NCI-H2029 treated with DMSO at 0.1 percent for 48 hours (cell line): ENCODE data around the gene FMNL2.

Experiments
- DNase-seq: peaks from one replicate; lab custom pipeline; 2025; lab: John Stamatoyannopoulos, UW

FMNL2 gene

DNA sequence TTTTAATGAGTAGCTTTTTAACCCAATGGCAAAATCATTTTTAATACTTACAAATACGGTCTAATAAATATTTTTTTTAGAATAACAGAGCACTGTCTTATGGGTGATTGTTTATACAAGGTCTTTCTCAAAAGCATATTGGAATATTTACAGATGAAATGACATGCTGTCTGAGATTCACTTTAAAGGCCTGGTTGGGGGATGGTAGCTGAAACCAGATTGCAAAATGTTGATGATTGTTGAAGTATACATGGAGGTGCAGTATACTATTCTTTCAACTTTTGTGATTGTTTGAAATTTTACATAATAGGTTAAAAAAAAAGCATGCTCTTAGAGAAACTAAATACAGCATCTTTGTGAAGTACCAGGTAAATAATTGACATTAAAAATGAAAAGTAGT lies 111.2 kb downstream of the FMNL2 start:
- no peak for DNase-seq

DNA sequence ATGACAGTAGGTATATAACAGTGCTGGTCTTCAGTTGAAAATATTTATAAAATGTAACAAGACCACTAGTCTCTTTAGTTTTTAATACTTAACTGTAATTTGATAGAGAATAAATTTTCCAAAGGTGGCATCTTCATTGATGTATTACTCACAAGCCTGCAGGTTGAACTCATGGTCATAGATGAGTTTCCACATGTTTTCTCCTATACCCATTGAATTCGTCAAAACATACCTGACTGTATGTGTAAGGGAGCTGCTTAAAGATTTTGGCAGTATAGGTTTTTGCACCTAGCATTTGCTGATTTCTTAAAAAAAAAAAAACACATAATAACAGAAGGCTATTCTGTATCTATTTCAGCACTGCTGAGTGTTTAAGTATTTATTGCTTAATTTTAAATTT lies 112.9 kb downstream of the FMNL2 start:
- no peak for DNase-seq

DNA sequence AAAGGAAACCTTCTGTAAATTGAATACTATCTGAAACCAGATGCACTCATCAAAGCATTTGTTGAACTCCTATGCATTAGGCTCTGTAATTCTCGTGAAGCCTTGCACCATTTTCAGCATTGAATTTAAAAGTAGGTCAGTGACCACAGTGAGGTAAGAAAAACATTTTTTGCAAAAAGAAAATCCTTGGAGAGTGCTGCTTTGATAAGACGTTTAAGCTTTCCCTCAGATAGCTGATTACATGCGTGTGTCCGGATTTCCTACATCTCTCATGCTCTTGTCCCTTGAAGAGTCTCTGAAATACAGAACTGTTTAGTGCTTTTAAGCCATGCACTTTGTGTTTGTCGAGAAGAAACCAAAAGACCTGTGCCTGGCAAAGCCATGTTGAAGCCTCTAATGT lies 113.6 kb downstream of the FMNL2 start:
- DNase-seq, result no peak

DNA sequence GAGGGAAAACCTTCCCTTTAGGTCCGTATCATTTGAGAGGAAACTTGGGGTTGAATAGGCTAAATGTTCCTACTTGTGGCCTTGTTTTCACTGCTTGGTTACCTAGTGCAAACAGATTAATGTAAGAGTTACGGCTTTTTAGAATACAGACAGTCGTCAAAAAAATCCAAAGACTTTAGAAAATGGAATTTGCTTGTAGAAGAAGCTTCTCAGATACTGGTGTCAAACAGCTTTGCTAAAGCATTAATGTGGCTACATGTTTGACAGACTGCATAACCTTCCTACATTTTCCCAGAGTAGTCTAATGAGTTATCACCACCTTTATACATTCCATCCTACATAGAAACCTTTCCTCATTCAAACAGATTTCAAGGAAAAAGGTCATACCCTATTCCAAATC lies 114.6 kb downstream of the FMNL2 start:
- DNase-seq, result no peak

DNA sequence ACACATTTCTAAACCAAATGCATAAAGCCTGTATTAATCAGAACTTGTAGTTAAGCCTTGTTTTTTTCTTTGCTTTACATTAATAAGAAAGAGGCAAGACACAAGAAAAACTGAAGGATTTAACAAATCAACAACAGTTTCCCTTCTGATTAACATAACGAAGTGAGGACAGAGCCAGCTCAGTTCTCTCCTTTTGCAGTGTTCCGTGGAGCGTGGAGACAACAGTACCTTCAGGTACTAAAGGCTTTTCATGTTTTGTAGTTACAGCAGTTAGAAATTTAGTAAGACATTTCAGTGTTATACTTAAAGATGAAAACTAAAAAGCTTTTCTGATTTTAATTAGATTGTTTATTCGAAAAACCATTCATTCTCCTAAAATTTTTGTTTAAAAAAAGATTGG lies 115.2 kb downstream of the FMNL2 start:
- DNase-seq, result no peak

DNA sequence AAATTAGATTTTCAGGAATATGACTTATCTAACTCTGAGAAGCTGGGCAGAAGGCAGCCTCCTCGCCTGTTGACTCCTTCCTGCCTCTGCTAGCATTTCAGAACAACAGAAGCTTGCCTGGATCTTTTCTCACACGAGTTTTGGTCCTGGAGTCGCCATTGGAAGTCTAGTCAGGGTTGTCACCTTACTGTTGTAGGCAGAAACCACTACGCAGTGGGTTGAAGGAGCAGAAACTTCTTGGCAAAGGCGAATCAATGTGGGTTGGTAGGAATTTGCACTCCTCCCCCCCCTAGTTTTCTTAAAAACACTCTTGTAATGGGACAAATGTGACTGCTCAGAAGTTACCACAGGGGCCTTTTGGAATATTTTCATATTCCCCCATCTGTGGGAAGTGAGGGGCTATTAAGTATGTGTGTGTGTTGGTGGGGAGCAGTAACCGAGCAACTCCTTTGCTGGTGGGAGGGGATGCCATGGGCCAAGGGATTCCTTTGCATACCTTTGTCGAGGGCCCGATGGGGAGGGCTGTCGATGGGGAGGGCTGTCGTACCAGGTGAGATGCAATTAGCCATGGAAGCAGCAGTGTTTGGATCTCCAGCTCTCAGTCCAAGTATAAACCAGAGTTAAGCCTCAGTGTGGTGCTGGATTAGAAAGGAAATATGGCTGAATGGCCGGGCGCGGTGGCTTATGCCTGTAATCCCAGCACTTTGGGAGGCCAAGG lies 117.4 kb downstream of the FMNL2 start:
- DNase-seq, result no peak

DNA sequence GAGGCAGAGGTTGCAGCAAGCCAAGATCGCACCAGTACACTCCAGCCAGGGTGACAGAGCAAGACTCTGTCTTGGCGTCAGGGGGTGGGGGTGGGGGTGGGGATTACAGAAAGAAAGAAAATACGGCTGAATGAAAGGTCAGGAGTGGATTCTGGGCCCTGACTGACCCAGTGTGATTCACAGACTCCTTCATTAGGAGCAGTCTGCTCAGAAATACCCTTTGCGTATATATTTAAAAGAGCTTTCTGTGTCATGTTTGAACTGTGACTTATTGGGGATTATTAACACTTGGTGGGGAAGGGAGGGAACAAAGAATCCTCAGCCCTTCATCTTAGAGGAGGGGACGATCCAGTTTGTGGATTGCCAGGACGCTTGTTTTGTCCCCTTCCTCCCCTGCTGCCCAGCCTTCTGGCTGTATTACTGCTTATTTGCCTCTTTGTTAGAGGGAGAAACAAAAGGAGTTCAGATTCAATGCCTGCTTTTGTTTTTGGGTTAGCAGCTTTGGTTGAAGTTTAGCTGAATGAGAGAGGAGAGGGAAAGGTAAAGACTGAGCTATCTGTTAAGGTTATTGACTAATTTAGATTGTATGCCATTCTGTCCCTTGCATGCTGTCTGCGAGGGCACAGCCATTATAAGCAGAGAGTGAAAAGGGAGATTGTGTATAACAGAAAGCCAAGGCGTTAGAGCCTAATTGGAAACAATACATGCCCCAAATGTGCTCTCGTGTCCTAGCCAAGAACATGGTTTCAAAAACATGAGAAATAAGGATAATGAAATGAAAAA lies 118.3 kb downstream of the FMNL2 start:
- DNase-seq, result no peak

DNA sequence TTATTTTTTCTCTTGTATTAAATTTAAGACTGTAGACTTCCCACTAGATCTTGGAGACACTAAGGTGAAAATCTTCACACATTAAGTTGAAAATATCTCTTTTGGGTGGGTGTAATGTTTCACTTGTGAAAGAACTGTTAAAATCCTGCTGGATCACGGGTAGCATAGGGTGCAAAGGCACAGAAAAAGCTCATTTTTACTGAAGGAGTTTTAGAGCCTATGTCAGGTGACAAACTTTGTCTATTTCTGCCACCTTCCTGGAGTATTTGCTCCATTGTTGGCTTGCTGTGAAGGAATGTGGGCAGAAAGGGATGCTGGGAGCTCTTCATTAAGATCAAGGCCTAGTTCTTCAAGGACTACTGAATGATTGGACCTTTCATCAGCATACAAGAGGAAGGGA lies 119.4 kb downstream of the FMNL2 start:
- DNase-seq, result no peak

DNA sequence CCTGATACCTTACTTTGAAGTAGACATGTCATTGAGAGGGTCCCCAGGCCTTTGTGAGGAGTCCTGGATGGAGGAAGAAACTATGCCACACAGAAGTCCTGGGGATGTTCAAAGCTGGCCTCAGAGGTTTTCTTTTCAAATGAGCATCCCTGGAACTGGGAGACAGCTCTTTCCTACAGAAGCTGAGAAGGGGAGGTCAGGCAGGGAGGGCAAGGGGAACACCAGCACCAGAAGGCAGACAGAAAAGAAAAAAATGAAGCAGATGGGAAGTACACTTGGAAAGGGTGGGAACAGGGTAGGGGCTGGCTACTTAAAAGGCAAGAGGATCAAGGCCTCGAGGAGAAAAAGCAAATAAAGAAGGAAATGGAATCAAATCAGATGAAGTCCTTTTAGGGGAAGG lies 120.0 kb downstream of the FMNL2 start:
- DNase-seq, result no peak

DNA sequence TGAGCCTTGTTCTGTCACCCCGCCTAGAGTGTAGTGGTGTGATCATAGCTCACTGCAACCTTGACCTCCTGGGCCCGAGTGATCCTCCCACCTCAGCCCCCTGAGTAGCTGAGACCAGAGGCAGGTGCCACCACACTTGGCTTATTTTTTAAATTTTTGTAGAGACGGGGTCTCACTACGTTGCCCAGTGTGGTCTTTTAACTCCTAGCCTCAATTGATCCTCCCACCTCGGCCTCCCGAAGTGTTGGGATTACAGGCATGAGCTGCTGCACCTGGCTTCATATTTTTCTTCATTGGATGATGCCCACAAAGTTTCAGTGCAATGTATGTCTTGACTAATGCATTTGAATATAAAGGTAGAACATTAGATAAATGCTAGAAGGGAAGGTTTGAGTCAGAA lies 120.8 kb downstream of the FMNL2 start:
- no peak for DNase-seq

DNA sequence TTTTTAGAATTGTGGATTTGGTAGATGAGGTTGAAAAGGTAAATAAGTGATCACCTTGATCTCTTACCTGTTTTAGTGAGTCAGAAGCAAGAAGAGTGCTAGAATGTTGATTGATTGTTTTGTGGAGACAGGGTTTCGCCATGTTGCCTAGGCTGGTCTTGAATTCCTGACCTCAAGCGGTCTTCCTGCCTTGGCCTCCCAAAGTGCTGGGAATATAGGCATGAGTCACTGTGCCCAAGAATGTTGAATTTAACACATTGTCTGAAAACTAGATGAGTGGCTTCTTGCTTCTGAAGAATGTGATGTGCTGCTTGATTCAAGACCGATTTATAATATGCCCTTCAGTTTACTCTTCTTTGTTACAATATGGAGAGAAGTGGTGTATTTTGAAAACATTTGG lies 121.3 kb downstream of the FMNL2 start:
- no peak for DNase-seq

DNA sequence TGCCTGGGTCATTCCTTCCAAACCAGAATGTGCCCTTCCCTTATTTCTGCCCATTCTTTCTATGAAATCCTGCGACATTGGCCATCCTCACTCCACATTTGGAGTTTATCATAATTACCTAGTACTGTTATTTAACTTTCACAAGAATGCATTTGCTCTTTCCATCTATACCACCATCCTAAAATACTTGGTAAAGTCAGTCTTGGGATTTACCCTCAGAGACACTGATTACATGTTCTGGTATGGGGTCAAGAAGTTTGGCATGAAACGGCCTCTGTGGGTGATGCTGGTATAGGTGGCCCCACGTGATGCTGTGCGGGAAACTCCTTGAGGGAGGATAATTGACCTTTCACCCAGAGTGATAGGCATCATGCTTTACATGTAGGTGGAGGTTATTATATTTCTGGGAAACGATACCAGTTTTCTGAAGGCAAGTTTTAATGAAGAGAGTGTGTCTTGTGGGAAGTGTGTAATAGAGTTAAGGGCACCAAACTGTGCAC lies 123.5 kb downstream of the FMNL2 start:
- DNase-seq, result no peak

DNA sequence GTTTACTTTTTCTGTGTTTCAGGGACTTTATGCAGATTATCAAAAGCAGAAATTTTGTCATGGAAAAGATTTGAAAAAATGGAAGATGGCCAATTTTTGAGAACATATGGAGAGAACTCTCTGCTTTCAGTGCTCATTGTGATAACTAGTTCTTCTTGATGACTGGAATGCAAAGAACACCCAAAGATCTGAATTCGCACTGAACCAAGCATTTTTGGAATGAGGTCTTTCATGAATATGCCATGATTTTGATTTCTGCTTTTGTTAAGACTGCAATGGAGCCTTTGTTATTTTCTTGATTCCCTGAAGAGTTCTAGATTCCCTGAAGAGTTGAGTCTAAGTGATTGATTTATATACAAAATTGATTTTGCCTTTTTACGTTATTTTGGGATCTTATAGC lies 124.1 kb downstream of the FMNL2 start:
- no peak for DNase-seq

DNA sequence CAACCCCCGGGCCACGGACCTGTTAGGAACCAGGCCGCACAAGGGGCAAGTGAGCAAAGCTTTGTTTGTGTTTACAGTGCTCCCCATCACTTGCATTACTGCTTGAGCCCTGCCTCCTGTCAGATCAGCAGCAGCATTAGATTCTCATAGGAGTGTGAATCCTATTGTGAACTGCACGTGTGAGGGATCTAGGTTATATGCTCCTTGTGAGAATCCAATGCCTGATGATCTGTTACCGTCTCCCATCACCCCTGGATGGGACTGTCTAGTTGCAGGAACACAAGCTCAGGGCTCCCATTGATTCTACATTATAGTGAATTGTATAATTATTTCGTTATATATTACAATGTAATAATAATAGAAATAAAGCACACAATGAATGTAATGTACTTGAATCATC lies 125.6 kb downstream of the FMNL2 start:
- no peak for DNase-seq

DNA sequence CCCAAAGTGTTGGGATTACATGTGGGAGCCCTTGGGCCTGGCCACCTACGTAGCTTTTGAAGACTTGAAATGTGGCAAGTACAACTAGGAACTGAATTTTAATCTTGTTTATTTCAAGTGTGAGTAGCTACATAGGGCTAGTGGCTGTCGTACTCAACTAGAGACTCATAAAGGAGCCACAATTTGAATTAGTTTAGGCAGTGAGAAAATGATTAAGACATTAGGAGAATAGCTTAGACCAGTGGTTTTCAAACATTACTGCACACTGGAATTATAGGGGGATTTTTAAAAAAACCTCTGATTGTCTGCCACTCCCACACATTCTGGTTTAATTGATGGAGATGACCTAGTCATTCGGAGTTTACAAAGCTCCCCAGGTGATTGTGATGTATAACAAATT lies 127.1 kb downstream of the FMNL2 start:
- DNase-seq, result no peak

DNA sequence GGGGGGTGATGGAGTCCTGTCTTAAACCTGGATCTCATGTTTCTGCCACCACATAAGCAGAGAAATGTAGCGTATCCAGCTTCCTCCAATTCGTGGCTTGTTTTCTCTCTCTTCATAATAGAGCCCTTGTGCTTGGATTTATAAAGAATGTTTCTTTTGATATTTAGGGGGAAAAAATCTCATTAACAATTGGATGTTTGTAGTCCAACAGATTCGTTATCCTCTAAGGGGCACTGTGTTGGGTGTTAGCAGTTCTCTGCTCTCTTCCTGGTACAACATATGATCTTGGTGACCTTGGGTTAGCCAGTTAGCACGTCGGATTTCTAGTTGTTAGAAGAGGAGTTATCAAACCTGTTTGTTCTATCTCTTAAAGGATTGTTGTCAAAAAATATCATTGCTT lies 127.8 kb downstream of the FMNL2 start:
- no peak for DNase-seq

DNA sequence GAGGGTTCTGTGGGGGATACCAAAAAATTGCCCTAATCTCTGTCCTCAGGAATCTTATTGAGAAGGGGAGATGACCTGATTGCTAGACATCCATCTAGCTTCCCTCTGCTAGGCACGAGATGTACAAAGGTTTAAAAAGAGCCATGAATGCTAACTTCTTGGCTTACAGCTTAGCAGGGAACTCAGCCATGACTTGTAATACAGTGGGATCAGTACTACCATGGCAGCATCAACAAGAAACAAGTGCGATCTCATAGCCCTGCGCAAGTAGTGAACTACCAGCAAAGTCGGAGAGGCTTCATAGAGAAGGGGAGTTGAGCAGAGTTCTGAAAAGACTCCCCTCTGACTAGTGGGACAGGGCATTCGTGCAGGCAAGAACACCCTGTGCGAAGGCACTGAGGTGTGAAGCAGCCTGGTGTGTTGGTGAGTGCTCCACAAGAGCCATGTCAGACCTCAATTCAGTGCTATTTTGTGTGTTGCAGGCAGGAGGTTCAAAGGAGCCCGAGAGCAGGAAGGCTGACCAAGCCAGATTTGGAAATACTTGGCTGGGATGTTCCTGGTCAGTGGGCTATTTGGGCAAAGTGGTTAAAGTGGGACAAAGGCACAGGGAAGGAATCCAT lies 130.0 kb downstream of the FMNL2 start:
- DNase-seq, result no peak

DNA sequence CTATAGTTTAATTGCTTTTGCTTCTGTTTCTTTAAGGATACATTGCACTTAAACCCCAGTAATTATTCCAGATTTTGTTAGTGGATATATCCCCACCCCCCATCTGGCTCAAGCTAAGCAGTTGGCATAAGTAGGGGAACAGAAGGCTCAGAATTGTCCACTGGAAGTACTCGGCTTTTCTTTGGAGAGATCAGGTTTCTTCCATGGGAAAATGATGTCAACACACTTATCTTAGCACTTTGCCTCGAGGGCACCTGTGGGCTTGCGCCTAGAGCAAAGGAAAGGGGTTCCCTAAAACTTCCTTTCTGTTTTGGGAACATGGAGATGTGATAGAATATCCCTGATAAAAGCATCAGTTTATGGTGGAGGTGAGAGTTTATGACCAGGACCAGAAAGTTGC lies 130.6 kb downstream of the FMNL2 start:
- DNase-seq, result peak; percentile 52

DNA sequence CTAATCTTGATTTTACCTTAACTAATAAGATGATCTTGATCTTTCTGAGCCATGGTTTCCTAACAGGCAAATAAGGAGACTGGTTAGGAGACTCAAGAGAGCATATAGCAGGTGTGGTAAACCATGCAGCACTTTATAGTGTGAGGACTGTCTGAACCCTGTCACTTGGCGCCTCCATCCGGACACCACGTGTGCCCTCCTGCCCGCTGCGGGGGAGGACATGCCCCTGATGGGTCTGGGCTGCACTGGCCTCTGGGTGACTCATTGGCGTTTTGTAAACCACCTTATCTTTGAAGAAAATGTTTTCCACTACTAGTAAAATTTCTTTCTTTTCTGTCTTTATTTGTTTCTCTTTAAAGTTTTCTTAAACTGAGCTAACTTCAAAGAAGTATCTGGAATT lies 131.1 kb downstream of the FMNL2 start:
- no peak for DNase-seq

DNA sequence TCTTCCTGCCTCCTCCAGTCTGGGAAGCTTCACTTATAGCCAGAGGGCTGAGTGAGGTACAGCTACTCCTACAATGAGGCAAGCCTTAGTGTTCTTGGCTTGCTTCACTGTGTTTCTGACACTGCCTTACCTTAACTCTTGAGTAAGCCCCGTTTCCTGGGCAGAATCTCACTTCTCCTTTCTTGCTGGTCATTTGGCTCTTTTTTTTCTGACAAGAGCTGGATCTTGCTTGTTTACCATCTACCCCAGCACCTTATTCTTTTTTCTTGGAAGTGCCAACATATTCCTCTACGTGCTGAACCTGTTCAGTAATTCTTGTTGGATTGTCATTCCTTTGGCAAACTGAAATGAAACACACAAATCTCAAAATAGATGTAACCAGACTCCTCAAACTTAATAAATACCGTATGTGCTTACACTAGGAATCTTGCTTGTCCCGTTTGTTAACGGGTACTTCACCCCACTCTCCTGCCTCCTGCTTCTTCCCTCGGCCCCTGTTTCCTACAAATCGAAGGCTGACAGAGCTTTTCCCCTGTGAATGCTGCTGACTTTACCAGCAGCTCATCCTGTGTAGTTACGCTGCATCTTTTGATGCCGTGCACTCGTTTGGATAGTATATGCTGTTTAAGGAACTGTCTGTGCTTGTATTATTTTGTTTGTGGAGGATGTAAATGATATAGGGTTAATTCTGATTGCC lies 132.2 kb downstream of the FMNL2 start:
- DNase-seq, result no peak

DNA sequence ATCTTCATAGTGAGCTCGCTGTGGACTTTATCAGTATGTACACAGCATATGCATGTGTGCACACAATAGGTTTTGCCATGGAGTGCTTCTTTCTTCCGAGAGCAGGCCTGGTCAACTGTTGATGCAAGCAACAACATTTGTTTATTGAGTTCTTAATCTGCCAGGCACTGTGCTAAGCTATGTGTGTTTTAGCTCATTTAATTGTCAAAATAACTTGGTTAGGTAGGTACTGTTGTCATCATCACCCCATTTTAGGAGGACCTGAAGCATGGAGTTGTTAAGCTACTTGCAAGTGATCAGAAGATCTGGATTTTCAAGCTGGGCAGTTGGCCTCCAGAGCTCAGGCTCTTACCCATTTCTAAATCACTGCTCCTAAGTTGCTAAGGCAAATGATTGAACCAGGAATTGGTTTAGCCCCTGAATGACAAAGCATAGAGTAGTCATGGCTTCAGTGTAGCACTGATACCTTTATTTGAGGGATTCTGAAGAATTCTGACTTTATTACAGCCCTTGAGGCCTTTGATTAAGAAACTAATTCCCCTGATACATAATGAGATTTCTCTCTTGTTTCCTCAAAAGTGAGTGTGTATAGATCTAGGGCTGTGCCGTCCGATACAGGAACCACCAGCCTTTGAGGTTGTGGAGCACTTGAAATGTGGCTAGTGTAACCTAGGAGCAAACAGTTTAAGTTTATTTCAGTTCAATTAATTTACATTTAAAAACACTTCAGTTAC lies 132.9 kb downstream of the FMNL2 start:
- no peak for DNase-seq
